ENCODE results near the gene TMEM184B.

The TMEM184B gene

GRCh38 chr22:38221407-38221806 lies 51.4 kb downstream of the TMEM184B start:
- no peaks in the 10 kb centered on the region for H4K20me1 ChIP-seq (ENCODE audit: insufficient read depth, low read length, poor library complexity, severe bottlenecking)
- no peaks in the 10 kb centered on the region for H3K79me2 ChIP-seq (ENCODE audit: insufficient read depth, low read length)
- TF ChIP-seq EZH2phosphoT487 (IDR thresholded peaks at IDR 0.05; ENCODE audit: borderline replicate concordance) (no peak), CTCF (conservative IDR thresholded peaks at IDR 0.05; ENCODE audit: low read length) (no peak)
- no peak overlapping the region for H3K4me2 ChIP-seq (ENCODE audit: low read depth, low read length, poor library complexity, severe bottlenecking)
- H3K36me3 ChIP-seq (ENCODE audit: insufficient read depth, low read length) = no peaks in the 10 kb centered on the region; the same call in 1 of the 2 replicates
- no peaks in the 10 kb centered on the region for H3F3A ChIP-seq (ENCODE audit: low read depth)
- peaks cover 2% of the 10 kb centered on the region for H3K4me1 ChIP-seq (ENCODE audit: insufficient read depth, low read length, poor library complexity, severe bottlenecking)
- H3K9ac ChIP-seq (ENCODE audit: low read depth, low read length, poor library complexity, severe bottlenecking) = no peak overlapping the region
- H3K9me2 ChIP-seq (replicated peaks; ENCODE audit: low read depth, low read length) = no peaks in the 10 kb centered on the region
- no peaks in the 10 kb centered on the region for H3K27me3 ChIP-seq (ENCODE audit: insufficient read depth, low read length, poor library complexity, severe bottlenecking)
- no peaks in the 10 kb centered on the region for H3K9me3 ChIP-seq (ENCODE audit: insufficient read depth, low read depth, low read length)
- H2AFZ ChIP-seq (ENCODE audit: low read length) = no peak overlapping the region
- H3K4me3 ChIP-seq (ENCODE audit: low read length, poor library complexity, severe bottlenecking) = no peak overlapping the region

DNA sequence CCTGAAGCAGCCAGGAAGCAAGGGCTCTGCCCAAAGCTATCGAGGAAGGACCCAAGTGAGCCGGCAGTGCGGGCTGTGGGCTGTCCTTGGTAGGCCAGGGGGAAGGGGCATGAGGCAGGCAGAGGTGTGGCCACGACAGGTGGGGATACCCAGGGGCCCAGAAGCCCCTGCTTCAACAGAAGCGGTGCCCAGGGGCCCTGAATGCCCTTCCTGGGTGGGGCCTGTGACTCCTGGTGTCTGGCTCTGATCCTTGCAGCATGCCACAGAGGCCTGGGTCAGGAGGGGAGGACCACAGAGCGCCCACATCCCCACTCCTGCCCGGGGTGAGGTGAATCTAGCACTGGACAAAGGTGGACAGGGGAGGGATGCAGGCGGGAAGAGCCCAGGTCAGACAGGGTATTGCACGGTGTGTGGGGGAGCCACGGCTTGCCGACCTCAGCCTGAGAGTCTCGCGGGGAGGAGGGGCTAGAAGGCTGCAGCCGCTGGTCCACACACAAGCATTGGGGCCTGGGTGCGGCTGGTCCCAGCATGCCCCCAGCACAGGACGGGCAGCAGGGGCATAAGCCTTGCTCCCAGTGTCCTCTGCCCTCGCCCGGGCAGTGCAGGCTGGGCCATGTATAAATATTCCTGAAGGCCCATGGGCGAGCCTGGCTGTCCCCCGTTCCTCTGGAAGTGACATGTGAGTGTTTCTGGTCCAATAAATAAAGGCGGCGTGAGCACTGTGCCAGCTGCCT lies 52.0 kb downstream of the TMEM184B start:
- H3K36me3 ChIP-seq (ENCODE audit: insufficient read depth, low read length) = no peaks in the 10 kb centered on the region; the same call in 1 of the 2 replicates
- H3K9me2 ChIP-seq (replicated peaks; ENCODE audit: low read depth, low read length) = no peaks in the 10 kb centered on the region
- peaks cover 2% of the 10 kb centered on the region for H3K4me1 ChIP-seq (ENCODE audit: insufficient read depth, low read length, poor library complexity, severe bottlenecking)
- H3F3A ChIP-seq (ENCODE audit: low read depth) = no peaks in the 10 kb centered on the region
- TF ChIP-seq CTCF (conservative IDR thresholded peaks at IDR 0.05; ENCODE audit: low read length) (no peak), EZH2phosphoT487 (IDR thresholded peaks at IDR 0.05; ENCODE audit: borderline replicate concordance) (no peak)
- no peaks in the 10 kb centered on the region for H4K20me1 ChIP-seq (ENCODE audit: insufficient read depth, low read length, poor library complexity, severe bottlenecking)
- H2AFZ ChIP-seq (ENCODE audit: low read length) = no peak overlapping the region
- H3K27me3 ChIP-seq (ENCODE audit: insufficient read depth, low read length, poor library complexity, severe bottlenecking) = no peaks in the 10 kb centered on the region
- H3K9ac ChIP-seq (ENCODE audit: low read depth, low read length, poor library complexity, severe bottlenecking) = no peak overlapping the region
- H3K9me3 ChIP-seq (ENCODE audit: insufficient read depth, low read depth, low read length) = no peaks in the 10 kb centered on the region
- H3K4me2 ChIP-seq (ENCODE audit: low read depth, low read length, poor library complexity, severe bottlenecking) = no peak overlapping the region
- H3K4me3 ChIP-seq (ENCODE audit: low read length, poor library complexity, severe bottlenecking) = no peak overlapping the region
- no peaks in the 10 kb centered on the region for H3K79me2 ChIP-seq (ENCODE audit: insufficient read depth, low read length)

- Histone ChIP-seq H2AFZ (ENCODE audit: low read length) (no peak overlapping the region), H3K36me3 (ENCODE audit: insufficient read depth, low read length) (no peaks in the 10 kb centered on the region; the same call in 1 of the 2 replicates), H3K9me3 (ENCODE audit: insufficient read depth, low read depth, low read length) (no peaks in the 10 kb centered on the region), H3K9me2 (replicated peaks; ENCODE audit: low read depth, low read length) (no peaks in the 10 kb centered on the region), H3K79me2 (ENCODE audit: insufficient read depth, low read length) (no peaks in the 10 kb centered on the region), H4K20me1 (ENCODE audit: insufficient read depth, low read length, poor library complexity, severe bottlenecking) (no peaks in the 10 kb centered on the region), H3K4me1 (ENCODE audit: insufficient read depth, low read length, poor library complexity, severe bottlenecking) (peaks cover 2% of the 10 kb centered on the region), H3K9ac (ENCODE audit: low read depth, low read length, poor library complexity, severe bottlenecking) (no peak overlapping the region), H3K4me3 (ENCODE audit: low read length, poor library complexity, severe bottlenecking) (no peak overlapping the region), H3K27me3 (ENCODE audit: insufficient read depth, low read length, poor library complexity, severe bottlenecking) (no peaks in the 10 kb centered on the region), H3K4me2 (ENCODE audit: low read depth, low read length, poor library complexity, severe bottlenecking) (no peak overlapping the region), H3F3A (ENCODE audit: low read depth) (no peaks in the 10 kb centered on the region)
- TF ChIP-seq EZH2phosphoT487 (IDR thresholded peaks at IDR 0.05; ENCODE audit: borderline replicate concordance) = no peak
- no peak for TF ChIP-seq CTCF (conservative IDR thresholded peaks at IDR 0.05; ENCODE audit: low read length)
These were observed 52.6 kb downstream of the TMEM184B start for GRCh38 chr22:38220163-38220562.

Data from Loucy (cell line).